HG03520 (cell line): ENCODE data around the gene EIPR1.
"Not testable (repeated sequence)": the region's sequence is repeated elsewhere in the genome, so short reads cannot be mapped to it uniquely, and the experiment has no call there.

Experiments
- ATAC-seq: cut with Tn5 transposase; IDR thresholded peaks from one replicate; pipeline ENCODE4 v1.9.1; 2021; ENCODE audit warnings: mild to moderate bottlenecking, moderate library complexity; ENCODE audit not compliant: unreplicated experiment

EIPR1 gene

GRCh38 chr2:3291113-3291512 is 86.5 kb downstream of the EIPR1 start:
- ATAC-seq, result no peak

- no peak for ATAC-seq
Observed at GRCh38 chr2:3290655-3291054, 87.0 kb downstream of the EIPR1 start.

GRCh38 chr2:3289971-3290370 is 87.6 kb downstream of the EIPR1 start:
- no peak for ATAC-seq

GRCh38 chr2:3289526-3289925 is 88.1 kb downstream of the EIPR1 start:
- no peak for ATAC-seq

- no peak for ATAC-seq
Observed at GRCh38 chr2:3289171-3289515, 88.5 kb downstream of the EIPR1 start.

- no peak for ATAC-seq
Observed at GRCh38 chr2:3288470-3289170, 89.0 kb downstream of the EIPR1 start.

GRCh38 chr2:3287896-3288295 is 89.7 kb downstream of the EIPR1 start:
- ATAC-seq, result no peak

- ATAC-seq, result not testable (repeated sequence)
Observed at GRCh38 chr2:3286646-3287036, 91.0 kb downstream of the EIPR1 start.

- no peak for ATAC-seq
Observed at GRCh38 chr2:3285901-3286645, 91.5 kb downstream of the EIPR1 start.

GRCh38 chr2:3284657-3285630 is 92.7 kb downstream of the EIPR1 start:
- no peak for ATAC-seq

GRCh38 chr2:3283876-3284656 is 93.6 kb downstream of the EIPR1 start:
- ATAC-seq, result not testable (repeated sequence)

- ATAC-seq, result no peak
Observed at GRCh38 chr2:3283206-3283605, 94.4 kb downstream of the EIPR1 start.

GRCh38 chr2:3282056-3282998 is 95.3 kb downstream of the EIPR1 start:
- no peak for ATAC-seq

GRCh38 chr2:3280683-3281520 is 96.7 kb downstream of the EIPR1 start:
- ATAC-seq, result no peak

GRCh38 chr2:3280197-3280596 is 97.4 kb downstream of the EIPR1 start:
- no peak for ATAC-seq

GRCh38 chr2:3279236-3279960 is 98.2 kb downstream of the EIPR1 start:
- ATAC-seq, result no peak

- ATAC-seq, result no peak
Observed at GRCh38 chr2:3278521-3279218, 98.9 kb downstream of the EIPR1 start.
